Non-pigmented ciliary epithelial cell (primary cell): ENCODE measurements around the gene DAND5.
A peak's percentile ranks its signal among the peaks of the same experiment; 100 is the strongest.

ENCODE experiments used
- DNase-seq: peaks from one replicate; pipeline ENCODE4 v3.0.0-alpha.2; 2010; ENCODE audit warnings: low read depth

DAND5 gene

GRCh38 chr19:13022859-13023636, 53.7 kb downstream of the DAND5 start:
- DNase-seq: peak; percentile 70

GRCh38 chr19:13023656-13024055, 54.3 kb downstream of the DAND5 start:
- DNase-seq: no peak
